Common myeloid progenitor, CD34-positive (primary cell): Measurements from ENCODE around the gene SWAP70.
"Not testable (repeated sequence)": the region's sequence is repeated elsewhere in the genome, so short reads cannot be mapped to it uniquely, and the experiment has no call there.

ENCODE experiments used
- CTCF ChIA-PET: fragments of 350-600 bp; sonication (Branson Sonifier 250); formaldehyde crosslinking; loops from one replicate; lab custom pipeline; 2021; ENCODE audit warnings: antibody characterized with exemption; lab: Charles Lee
- POLR2A ChIA-PET: fragments of 350-600 bp; sonication (Branson Sonifier 250); formaldehyde crosslinking; loops from one replicate; lab custom pipeline; 2021; ENCODE audit warnings: antibody characterized with exemption; lab: Charles Lee
- DNase-seq, 3 donors: peaks; one replicate each; pipeline versions ENCODE4 v3.0.0 to v3.0.0-alpha.2; 2013
- H3K27ac ChIP-seq, 2 experiments: 1 replicate in 1 of 2; 2 replicates in 1 of 2; pipeline ENCODE4 v1.7.0; 2013; ENCODE audit warnings: inconsistent platforms in 2 of 2, low read length in 2 of 2, mild to moderate bottlenecking in 2 of 2, low read depth in 1 of 2, moderate library complexity in 1 of 2; ENCODE audit not compliant: severe bottlenecking in 2 of 2, insufficient read depth in 1 of 2, poor library complexity in 1 of 2
- H3K27me3 ChIP-seq, 5 experiments: replicated peaks in 2 of 5; 1 replicate in 3 of 5; 2 replicates in 2 of 5; pipeline versions ENCODE4 v1.6.1 to v1.7.0; 2013; ENCODE audit warnings: low read length in 4 of 5, mild to moderate bottlenecking in 2 of 5, moderate library complexity in 2 of 5, inconsistent platforms in 1 of 5; ENCODE audit not compliant: insufficient read depth in 5 of 5, control insufficient read depth in 4 of 5
- H3K36me3 ChIP-seq, 4 experiments: 1 replicate in 2 of 4; 2 replicates in 2 of 4; pipeline versions ENCODE4 v1.6.1 to v1.7.0; 2013; ENCODE audit warnings: low read length in 3 of 4, control low read depth in 1 of 4, mild to moderate bottlenecking in 1 of 4; ENCODE audit not compliant: control insufficient read depth in 4 of 4, insufficient read depth in 4 of 4
- H3K4me1 ChIP-seq, 4 experiments: 1 replicate in 3 of 4; 2 replicates in 1 of 4; pipeline versions ENCODE4 v1.6.1 to v1.7.1; 2013; ENCODE audit warnings: low read length in 3 of 4, mild to moderate bottlenecking in 3 of 4, control low read depth in 1 of 4, inconsistent platforms in 1 of 4, moderate library complexity in 1 of 4; ENCODE audit not compliant: control insufficient read depth in 4 of 4, insufficient read depth in 4 of 4; ENCODE audit errors: control extremely low read depth in 1 of 4
- H3K4me3 ChIP-seq, 7 experiments: 1 replicate in 4 of 7; 2 replicates in 3 of 7; pipeline versions ENCODE4 v1.5.1 to v1.7.0; 2013; ENCODE audit warnings: mild to moderate bottlenecking in 7 of 7, low read length in 6 of 7, moderate library complexity in 6 of 7, inconsistent platforms in 2 of 7, low read depth in 2 of 7, control low read depth in 1 of 7; ENCODE audit not compliant: insufficient read depth in 4 of 7, control insufficient read depth in 1 of 7; ENCODE audit errors: extremely low read depth in 1 of 7
- H3K9me3 ChIP-seq, 5 experiments: 1 replicate in 4 of 5; 2 replicates in 1 of 5; pipeline versions ENCODE4 v1.6.1 to v1.7.1; 2013; ENCODE audit warnings: low read length in 4 of 5, mild to moderate bottlenecking in 2 of 5, inconsistent platforms in 1 of 5, low read depth in 1 of 5, moderate library complexity in 1 of 5; ENCODE audit not compliant: control insufficient read depth in 4 of 5, insufficient read depth in 2 of 5; ENCODE audit errors: control extremely low read depth in 1 of 5
- WGBS: methylation state at CpG from one replicate; pipeline ENCODE4 v1.1.5; 2013; ENCODE audit not compliant: insufficient coverage; 5-methylcytosine and 5-hydroxymethylcytosine counted together

The SWAP70 gene

DNA sequence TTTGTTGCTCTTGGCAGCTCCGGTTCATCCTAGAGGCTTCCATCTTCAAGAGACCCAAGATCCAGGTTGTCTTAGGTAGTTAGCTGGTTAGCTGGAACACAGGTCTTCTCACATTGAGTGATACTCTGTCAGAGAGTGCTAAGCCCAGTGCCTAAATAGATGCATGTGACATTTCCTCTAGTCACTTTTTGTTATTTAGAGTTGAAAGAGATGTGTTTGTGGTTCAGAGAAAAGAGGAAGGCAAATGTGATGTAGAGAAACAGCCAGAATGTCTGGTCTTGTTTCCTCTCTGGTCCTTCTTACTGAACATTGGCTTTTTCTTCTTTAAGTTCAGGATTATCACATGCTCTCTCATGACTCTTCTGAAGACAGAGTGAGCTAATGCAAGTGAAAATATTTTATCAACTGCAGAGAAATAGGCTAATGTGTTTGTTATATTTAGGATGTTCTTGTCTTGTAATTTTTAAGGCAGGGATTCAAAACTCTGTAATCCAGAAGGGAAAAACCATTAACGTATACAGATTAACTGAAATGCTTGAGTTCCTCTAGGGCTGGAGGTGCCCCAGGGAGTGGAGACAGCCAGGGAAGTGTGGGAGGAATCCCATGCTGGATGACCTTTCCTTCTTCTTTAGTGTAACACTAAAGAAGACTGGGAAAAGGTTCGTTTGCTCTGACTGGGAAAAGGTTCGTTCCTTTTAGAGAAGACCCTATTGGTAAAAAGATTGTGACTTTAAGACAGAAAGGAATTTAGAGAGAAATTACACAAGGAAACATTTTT, 75.4 kb downstream of the SWAP70 start:
- ChIA-PET POLR2A (interaction anchor here (0.6 to 1.0 kb wide), 2 partner anchors 126 to 274 kb away, joined by 3 read pairs; no protein-coding TSS in a partner anchor), CTCF (interaction anchor here (0.8 to 5.6 kb wide), 4 partner anchors 9 to 20 kb away, joined by 3 to 17 read pairs (median 8); no protein-coding TSS in a partner anchor)
- Histone ChIP-seq H3K4me3 (peak overlapping the region in 1 of 7 experiments; percentile 11), H3K27me3 (no peaks in the 10 kb centered on the region), H3K9me3 (peaks cover 0 to 6% (median 2%) of the 10 kb centered on the region in 5 experiments), H3K4me1 (peaks cover 10 to 35% (median 16%) of the 10 kb centered on the region in 4 experiments), H3K27ac (peak overlapping the region; percentile 30 to 51), H3K36me3 (peaks cover 16 to 58% (median 34%) of the 10 kb centered on the region in 4 experiments)
- peak in 2 of 3 donors; percentile 72 to 84 for DNase-seq
- WGBS = 95% methylated on average over 3 of the region's 4 CpGs

DNA sequence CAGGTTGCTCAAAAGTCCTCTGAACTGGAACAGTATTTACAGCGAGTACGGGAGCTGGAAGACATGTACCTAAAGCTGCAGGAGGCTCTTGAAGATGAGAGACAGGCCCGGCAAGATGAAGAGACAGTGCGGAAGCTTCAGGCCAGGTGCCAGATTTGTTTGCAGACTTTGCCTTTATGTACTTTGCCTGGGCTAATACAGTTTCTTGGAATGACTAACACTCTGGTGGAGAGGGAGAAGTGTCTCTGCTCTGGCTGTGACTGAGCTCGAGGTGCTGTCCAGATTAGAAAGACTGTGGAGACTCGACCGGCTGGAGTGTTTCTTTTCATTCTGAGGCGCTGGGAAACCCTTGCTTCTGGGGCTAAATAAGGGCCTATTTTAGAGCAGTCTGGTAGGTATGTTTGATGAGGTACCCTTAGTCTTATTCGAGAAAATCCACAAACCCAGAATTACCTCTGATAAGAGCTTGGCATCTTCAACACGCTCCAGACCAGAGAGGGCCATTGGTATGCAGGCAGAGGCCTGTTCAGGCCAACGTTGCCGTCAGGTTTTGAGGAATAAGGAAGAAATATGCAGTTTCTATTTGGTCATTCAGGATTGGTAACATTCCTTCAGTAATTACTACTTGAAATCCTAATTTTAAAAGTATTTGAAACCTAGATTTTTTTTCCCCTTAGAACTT, 76.5 kb downstream of the SWAP70 start:
- DNase-seq = no peak
- H3K27me3 ChIP-seq = no peaks in the 10 kb centered on the region
- H3K27ac ChIP-seq = peak overlapping the region in 1 of 2 experiments; percentile 51
- H3K36me3 ChIP-seq = peaks cover 15 to 58% (median 30%) of the 10 kb centered on the region in 4 experiments
- CTCF ChIA-PET = interaction anchor here (0.7 to 2.0 kb wide), 5 partner anchors 8 to 54 kb away, joined by 3 to 10 read pairs (median 3); no protein-coding TSS in a partner anchor
- POLR2A ChIA-PET = no interaction called here
- H3K4me1 ChIP-seq = peaks cover 14 to 46% (median 21%) of the 10 kb centered on the region in 4 experiments
- peaks cover 0 to 6% (median 2%) of the 10 kb centered on the region in 5 experiments for H3K9me3 ChIP-seq
- H3K4me3 ChIP-seq = no peak overlapping the region
- 99% methylated on average over 7 of the region's 12 CpGs for WGBS

DNA sequence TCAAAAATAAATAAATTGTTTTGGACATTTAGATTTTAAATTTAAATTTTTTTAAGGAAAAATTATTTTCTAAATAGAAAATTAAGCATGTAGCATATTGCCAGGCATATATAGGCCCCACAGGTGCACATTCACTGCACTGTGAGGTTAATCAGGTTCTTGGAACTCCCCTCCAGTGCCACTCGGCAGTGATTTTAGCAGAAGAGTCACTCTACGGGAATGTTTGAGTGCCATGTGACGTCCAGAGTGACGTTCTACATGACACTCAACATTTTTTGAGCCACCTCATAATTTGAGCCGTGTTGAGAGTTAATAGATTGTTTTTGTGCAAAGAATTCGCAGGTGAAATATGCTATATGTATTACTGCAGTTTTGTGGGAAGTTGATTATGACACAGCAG, 77.4 kb downstream of the SWAP70 start:
- H3K27ac ChIP-seq = no peak overlapping the region
- H3K4me1 ChIP-seq = peaks cover 14 to 54% (median 29%) of the 10 kb centered on the region in 4 experiments
- DNase-seq = no peak
- H3K4me3 ChIP-seq = no peak overlapping the region
- peaks cover 12 to 58% (median 25%) of the 10 kb centered on the region in 4 experiments for H3K36me3 ChIP-seq
- 100% methylated on average over 2 of the region's 6 CpGs for WGBS
- H3K9me3 ChIP-seq = no peaks in the 10 kb centered on the region
- CTCF ChIA-PET = interaction anchor here (1.6 kb wide), 1 partner anchor 55 kb away, joined by 3 read pairs; no protein-coding TSS in a partner anchor
- POLR2A ChIA-PET = no interaction called here
- H3K27me3 ChIP-seq = no peaks in the 10 kb centered on the region

DNA sequence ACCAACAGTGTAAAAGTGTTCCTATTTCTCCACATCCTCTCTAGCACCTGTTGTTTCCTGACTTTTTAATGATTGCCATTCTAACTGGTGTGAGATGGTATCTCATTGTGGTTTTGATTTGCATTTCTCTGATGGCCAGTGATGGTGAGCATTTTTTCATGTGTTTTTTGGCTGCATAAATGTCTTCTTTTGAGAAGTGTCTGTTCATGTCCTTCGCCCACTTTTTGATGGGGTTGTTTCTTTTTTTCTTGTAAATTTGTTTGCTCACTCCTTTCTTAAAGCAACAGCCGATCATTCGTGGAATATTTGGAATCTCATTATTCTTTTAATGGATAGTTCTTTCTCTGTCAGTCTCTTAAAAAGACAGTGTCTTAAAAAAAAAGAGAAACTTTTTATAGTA, 79.6 kb downstream of the SWAP70 start:
- CTCF ChIA-PET = interaction anchor here (8.0 kb wide), 1 partner anchor 131 kb away, joined by 80 read pairs; no protein-coding TSS in a partner anchor
- H3K27me3 ChIP-seq, H3K27ac ChIP-seq, DNase-seq, POLR2A ChIA-PET, H3K9me3 ChIP-seq, H3K4me3 ChIP-seq: not testable (repeated sequence)
- Histone ChIP-seq H3K36me3 (peaks cover 6 to 62% (median 17%) of the 10 kb centered on the region in 4 experiments), H3K4me1 (peaks cover 14 to 57% (median 31%) of the 10 kb centered on the region in 4 experiments)
- WGBS = no CpG with 5 or more reads among the region's 3 CpGs

DNA sequence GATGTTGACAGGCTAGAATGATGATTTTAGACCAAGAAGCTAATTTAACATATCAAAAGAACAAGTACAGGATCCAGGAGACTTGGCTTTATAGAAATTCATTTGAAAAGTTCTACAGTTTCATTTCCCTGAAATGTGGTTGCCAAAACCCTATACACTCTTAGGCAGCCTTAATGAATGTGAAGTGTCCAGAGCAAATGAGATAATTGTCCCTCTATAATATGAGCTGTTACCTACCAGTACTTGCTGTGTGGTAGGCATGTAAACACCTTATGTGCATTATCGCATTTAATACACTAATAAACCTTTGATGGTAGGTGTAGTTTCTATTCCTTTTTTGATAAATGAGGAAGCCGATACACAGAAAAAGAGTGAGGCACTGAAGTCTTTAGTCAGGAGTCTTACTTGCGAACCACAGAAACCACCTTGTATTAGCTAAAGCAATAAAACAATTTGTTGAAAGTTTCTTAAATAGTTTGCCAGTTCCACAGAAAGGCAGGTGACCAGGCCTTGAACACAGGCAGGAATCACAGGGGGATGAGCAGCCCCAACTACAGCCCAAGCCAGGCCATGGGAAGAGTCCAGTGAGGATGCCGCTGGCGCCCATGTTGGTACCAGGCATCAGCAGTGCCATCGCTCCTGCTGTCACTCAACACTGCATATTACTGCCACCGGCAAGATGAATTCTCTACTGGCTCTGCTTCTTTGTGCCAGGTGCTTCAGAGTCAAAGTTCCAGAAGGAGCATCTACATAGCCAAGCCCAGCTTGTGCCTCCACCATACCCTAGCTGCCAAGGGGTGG, 81.7 kb downstream of the SWAP70 start:
- no peaks in the 10 kb centered on the region for H3K9me3 ChIP-seq
- no peaks in the 10 kb centered on the region for H3K27me3 ChIP-seq
- POLR2A ChIA-PET = no interaction called here
- CTCF ChIA-PET = interaction anchor here (0.8 to 8.0 kb wide), 10 partner anchors 9 to 467 kb away, joined by 3 to 80 read pairs (median 4); no protein-coding TSS in a partner anchor
- H3K27ac ChIP-seq = peak overlapping the region in 1 of 2 experiments; percentile 27
- H3K36me3 ChIP-seq = peaks cover 1 to 68% (median 16%) of the 10 kb centered on the region in 4 experiments
- H3K4me3 ChIP-seq = peak overlapping the region in 2 of 7 experiments; percentile 1 to 37
- peaks cover 3 to 43% (median 21%) of the 10 kb centered on the region in 4 experiments for H3K4me1 ChIP-seq
- peak in 2 of 3 donors; percentile 67 to 77 for DNase-seq
- WGBS = 77% methylated on average over 5 of the region's 7 CpGs

DNA sequence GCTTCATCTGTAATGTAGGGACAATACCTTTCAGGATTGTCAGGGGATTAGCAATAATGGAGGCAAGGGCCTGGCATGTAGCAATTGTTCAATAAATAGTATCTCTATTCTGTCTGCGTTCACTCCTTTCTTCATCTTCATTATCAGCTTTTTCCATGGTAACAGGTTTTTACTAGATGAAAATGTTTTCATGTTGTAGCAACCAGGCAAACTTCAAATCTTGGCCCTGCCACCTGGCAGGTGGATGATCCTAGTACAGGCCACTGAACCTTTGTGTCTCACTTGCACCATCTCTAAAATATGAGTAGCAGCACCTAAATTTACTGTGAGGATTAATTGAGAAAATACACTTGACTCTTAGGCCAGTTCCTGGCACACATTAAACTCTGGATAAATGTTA, 83.4 kb downstream of the SWAP70 start:
- no peak for DNase-seq
- 100% methylated on average over 1 of the region's 1 CpG for WGBS
- Histone ChIP-seq H3K27ac (no peak overlapping the region), H3K36me3 (peaks cover 0 to 66% (median 12%) of the 10 kb centered on the region in 4 experiments), H3K9me3 (no peaks in the 10 kb centered on the region), H3K27me3 (no peaks in the 10 kb centered on the region), H3K4me1 (peaks cover 3 to 46% (median 21%) of the 10 kb centered on the region in 4 experiments), H3K4me3 (no peak overlapping the region)
- ChIA-PET CTCF (interaction anchor here (0.7 to 8.0 kb wide), 31 partner anchors 8 to 556 kb away, joined by 3 to 80 read pairs (median 7); partner anchors contain the start of gene WEE1), POLR2A (no interaction called here)
